ENCODE measurements around the gene SH2B2.

DNA sequence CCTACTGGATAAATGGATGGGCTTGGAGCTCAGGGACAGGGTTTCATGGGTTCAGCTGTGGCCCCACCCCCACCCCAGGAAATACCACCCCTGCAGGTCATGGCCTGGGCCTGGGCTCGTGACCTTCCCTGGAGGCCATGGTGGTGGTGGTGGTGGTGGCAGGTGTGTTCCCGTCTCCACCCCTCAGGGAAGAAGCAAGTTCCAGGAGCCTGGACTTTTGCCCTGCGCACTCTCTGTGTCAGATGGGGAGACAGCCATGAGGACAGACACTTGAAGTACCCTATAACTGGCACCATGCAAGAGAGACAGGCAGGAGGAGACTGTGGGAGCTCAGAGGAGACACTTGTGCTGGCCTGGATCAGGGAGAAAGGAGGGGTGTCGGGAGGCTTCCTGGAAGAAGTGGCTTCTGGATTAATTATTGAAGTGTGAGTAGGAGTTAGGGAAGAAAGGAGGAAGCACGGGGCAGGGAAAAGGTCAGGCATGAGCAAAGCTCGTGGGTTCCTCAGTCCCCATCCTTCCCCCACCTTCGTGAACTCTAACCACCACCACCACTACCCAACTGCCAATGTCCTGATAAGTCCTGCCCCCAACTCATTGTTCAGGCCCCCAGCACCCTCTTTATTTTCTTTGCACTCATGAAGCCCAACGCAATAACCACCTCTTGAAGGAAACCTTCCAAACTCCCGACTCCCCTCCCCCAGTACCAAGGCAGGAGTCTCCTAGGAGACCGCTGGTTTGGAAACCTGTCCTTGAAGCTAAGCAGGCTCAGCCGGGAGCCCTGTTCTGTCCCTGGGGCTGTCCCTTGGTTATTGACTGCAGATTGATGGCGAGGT is 8.9 kb downstream of the SH2B2 start:
- no peak for TF ChIP-seq ZNF114 (CRISPR knock-in tag; IDR thresholded peaks at IDR 0.05)
- TF ChIP-seq, protein P1, sequence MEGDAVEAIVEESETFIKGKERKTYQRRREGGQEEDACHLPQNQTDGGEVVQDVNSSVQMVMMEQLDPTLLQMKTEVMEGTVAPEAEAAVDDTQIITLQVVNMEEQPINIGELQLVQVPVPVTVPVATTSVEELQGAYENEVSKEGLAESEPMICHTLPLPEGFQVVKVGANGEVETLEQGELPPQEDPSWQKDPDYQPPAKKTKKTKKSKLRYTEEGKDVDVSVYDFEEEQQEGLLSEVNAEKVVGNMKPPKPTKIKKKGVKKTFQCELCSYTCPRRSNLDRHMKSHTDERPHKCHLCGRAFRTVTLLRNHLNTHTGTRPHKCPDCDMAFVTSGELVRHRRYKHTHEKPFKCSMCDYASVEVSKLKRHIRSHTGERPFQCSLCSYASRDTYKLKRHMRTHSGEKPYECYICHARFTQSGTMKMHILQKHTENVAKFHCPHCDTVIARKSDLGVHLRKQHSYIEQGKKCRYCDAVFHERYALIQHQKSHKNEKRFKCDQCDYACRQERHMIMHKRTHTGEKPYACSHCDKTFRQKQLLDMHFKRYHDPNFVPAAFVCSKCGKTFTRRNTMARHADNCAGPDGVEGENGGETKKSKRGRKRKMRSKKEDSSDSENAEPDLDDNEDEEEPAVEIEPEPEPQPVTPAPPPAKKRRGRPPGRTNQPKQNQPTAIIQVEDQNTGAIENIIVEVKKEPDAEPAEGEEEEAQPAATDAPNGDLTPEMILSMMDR (conservative IDR thresholded peaks at IDR 0.05; ENCODE audit: low read depth in 2 of 2) = no peak
- no peak for TF ChIP-seq EZH2 (IDR thresholded peaks at IDR 0.05; ENCODE audit: low read depth, unreplicated experiment)
- no peak for TF ChIP-seq CREB1 (CRISPR knock-in tag; IDR thresholded peaks at IDR 0.05; ENCODE audit: low read depth)
- no peak for TF ChIP-seq EZH2phosphoT487 (IDR thresholded peaks at IDR 0.05; ENCODE audit: unreplicated experiment)
- no peak for TF ChIP-seq NANOG (IDR thresholded peaks at IDR 0.05; ENCODE audit: borderline replicate concordance)
- TF ChIP-seq POLR2AphosphoS5 (IDR thresholded peaks at IDR 0.05; ENCODE audit: low read depth) = no peak
- TF ChIP-seq JUNB (IDR thresholded peaks at IDR 0.05; ENCODE audit: unreplicated experiment) = no peak
- TF ChIP-seq, protein P2, sequence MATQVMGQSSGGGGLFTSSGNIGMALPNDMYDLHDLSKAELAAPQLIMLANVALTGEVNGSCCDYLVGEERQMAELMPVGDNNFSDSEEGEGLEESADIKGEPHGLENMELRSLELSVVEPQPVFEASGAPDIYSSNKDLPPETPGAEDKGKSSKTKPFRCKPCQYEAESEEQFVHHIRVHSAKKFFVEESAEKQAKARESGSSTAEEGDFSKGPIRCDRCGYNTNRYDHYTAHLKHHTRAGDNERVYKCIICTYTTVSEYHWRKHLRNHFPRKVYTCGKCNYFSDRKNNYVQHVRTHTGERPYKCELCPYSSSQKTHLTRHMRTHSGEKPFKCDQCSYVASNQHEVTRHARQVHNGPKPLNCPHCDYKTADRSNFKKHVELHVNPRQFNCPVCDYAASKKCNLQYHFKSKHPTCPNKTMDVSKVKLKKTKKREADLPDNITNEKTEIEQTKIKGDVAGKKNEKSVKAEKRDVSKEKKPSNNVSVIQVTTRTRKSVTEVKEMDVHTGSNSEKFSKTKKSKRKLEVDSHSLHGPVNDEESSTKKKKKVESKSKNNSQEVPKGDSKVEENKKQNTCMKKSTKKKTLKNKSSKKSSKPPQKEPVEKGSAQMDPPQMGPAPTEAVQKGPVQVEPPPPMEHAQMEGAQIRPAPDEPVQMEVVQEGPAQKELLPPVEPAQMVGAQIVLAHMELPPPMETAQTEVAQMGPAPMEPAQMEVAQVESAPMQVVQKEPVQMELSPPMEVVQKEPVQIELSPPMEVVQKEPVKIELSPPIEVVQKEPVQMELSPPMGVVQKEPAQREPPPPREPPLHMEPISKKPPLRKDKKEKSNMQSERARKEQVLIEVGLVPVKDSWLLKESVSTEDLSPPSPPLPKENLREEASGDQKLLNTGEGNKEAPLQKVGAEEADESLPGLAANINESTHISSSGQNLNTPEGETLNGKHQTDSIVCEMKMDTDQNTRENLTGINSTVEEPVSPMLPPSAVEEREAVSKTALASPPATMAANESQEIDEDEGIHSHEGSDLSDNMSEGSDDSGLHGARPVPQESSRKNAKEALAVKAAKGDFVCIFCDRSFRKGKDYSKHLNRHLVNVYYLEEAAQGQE (IDR thresholded peaks at IDR 0.05; ENCODE audit: unreplicated experiment) = no peak

Measured in GM23338 (cell line).